GM12865 (cell line): Measurements from ENCODE around the gene TMEM181.

ENCODE experiments used
- DNase-seq: peaks from one replicate; pipeline ENCODE4 v3.0.0; 2010; ENCODE audit warnings: low read depth
- H3K4me3 ChIP-seq: 2 replicates; pipeline ENCODE4 v1.5.1; 2011; ENCODE audit warnings: mild to moderate bottlenecking, low read depth, low read length, control low read depth
- CTCF ChIP-seq: IDR thresholded peaks from 2 replicates; pipeline ENCODE4 v1.5.1; 2011; ENCODE audit warnings: low read length, control low read depth, low read depth, inconsistent platforms; ENCODE audit not compliant: insufficient read depth; ENCODE audit errors: missing control alignments

Gene TMEM181

GRCh38 chr6:158528826-158529225, 31.1 kb upstream of the TMEM181 start:
- H3K4me3 ChIP-seq = no peak overlapping the region
- no peak for TF ChIP-seq CTCF
- DNase-seq = no peak

- DNase-seq = no peak
- no peak for TF ChIP-seq CTCF
- no peak overlapping the region for H3K4me3 ChIP-seq
These were observed 30.3 kb upstream of the TMEM181 start for GRCh38 chr6:158529629-158530028.

- no peak overlapping the region for H3K4me3 ChIP-seq
- DNase-seq = no peak
- no peak for TF ChIP-seq CTCF
These were observed 28.3 kb upstream of the TMEM181 start for GRCh38 chr6:158531566-158531965.

- H3K4me3 ChIP-seq = no peak overlapping the region
- no peak for DNase-seq
- no peak for TF ChIP-seq CTCF
These were observed 27.9 kb upstream of the TMEM181 start for GRCh38 chr6:158531970-158532369.

- DNase-seq = peak; percentile 75
- peak overlapping the region; percentile 34; the same call in 1 of the 2 replicates for H3K4me3 ChIP-seq
- no peak for TF ChIP-seq CTCF
These were observed 23.6 kb upstream of the TMEM181 start for GRCh38 chr6:158536084-158536890.

- no peak for TF ChIP-seq CTCF
- H3K4me3 ChIP-seq = no peak overlapping the region; the same call in 1 of the 2 replicates
- DNase-seq = no peak
These were observed 22.7 kb upstream of the TMEM181 start for GRCh38 chr6:158536891-158537798.
